Tibial artery (tissue), 4 donors: ENCODE results near the gene TENM3.

Source experiments
- DNase-seq, 2 donors: peaks; one replicate each; pipeline ENCODE4 v3.0.0-alpha.2; 2019
- H3K27ac ChIP-seq, 2 donors: fragments of 200-600 bp; sonication (generic) in 1 of 2; 1 replicate in 1 of 2; 2 replicates in 1 of 2; pipeline ENCODE4 v1.5.1; 2018 to 2019; ENCODE audit warnings: mild to moderate bottlenecking in 1 of 2
- H3K27me3 ChIP-seq, 2 donors: fragments of 200-600 bp; sonication (generic) in 1 of 2; one replicate each; pipeline versions ENCODE4 v1.5.1 to v1.6.0; 2016 to 2019
- H3K36me3 ChIP-seq, 3 donors: fragments of 200-600 bp; sonication (generic) in 2 of 3; one replicate each; pipeline ENCODE4 v1.5.1; 2016 to 2019; ENCODE audit warnings: mild to moderate bottlenecking in 2 of 3
- H3K4me1 ChIP-seq, 4 donors: fragments of 200-600 bp; sonication (generic) in 2 of 4; 1 replicate in 3 of 4; 2 replicates in 1 of 4; pipeline ENCODE4 v1.5.1; 2016 to 2019
- H3K4me3 ChIP-seq, 2 donors: fragments of 200-600 bp; sonication (generic) in 1 of 2; 1 replicate in 1 of 2; 2 replicates in 1 of 2; pipeline ENCODE4 v1.5.1; 2018 to 2019; ENCODE audit warnings: mild to moderate bottlenecking in 2 of 2
- H3K9me3 ChIP-seq, 3 donors: fragments of 200-600 bp; sonication (generic) in 1 of 3; one replicate each; pipeline ENCODE4 v1.5.1; 2016 to 2019
- intact Hi-C: fragments of 100-400 bp; cut with DNase I; formaldehyde crosslinking; loops from one replicate; pipeline ENCODE4 v1.15.0; 2023; ENCODE audit warnings: low total_unique reads
- TF ChIP-seq, protein P1 (sequence below), 2 experiments: fragments of 200-600 bp in 1 of 2; fragments of 450-650 bp in 1 of 2; IDR thresholded peaks; one replicate each; pipeline ENCODE4 v1.5.1; 2017 to 2019; ENCODE audit warnings: antibody characterized with exemption in 2 of 2, mild to moderate bottlenecking in 1 of 2, moderate library complexity in 1 of 2

Gene TENM3

GRCh38 chr4:182227611-182228010 lies 15.6 kb upstream of the TENM3 start:
- DNase-seq: no peak
- intact Hi-C loops: no loop called here
- TF ChIP-seq, protein P1, sequence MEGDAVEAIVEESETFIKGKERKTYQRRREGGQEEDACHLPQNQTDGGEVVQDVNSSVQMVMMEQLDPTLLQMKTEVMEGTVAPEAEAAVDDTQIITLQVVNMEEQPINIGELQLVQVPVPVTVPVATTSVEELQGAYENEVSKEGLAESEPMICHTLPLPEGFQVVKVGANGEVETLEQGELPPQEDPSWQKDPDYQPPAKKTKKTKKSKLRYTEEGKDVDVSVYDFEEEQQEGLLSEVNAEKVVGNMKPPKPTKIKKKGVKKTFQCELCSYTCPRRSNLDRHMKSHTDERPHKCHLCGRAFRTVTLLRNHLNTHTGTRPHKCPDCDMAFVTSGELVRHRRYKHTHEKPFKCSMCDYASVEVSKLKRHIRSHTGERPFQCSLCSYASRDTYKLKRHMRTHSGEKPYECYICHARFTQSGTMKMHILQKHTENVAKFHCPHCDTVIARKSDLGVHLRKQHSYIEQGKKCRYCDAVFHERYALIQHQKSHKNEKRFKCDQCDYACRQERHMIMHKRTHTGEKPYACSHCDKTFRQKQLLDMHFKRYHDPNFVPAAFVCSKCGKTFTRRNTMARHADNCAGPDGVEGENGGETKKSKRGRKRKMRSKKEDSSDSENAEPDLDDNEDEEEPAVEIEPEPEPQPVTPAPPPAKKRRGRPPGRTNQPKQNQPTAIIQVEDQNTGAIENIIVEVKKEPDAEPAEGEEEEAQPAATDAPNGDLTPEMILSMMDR (IDR thresholded peaks at IDR 0.05): no peak

GRCh38 chr4:182228991-182229577 lies 14.1 kb upstream of the TENM3 start:
- no peak overlapping the region for H3K27ac ChIP-seq
- DNase-seq: no peak
- intact Hi-C loops: no loop called here

More at GRCh38 chr4:182227611-182228010, 15.6 kb upstream of the TENM3 start:
- H3K27me3 ChIP-seq: no peaks in the 10 kb centered on the region
- no peak overlapping the region for H3K4me3 ChIP-seq
- H3K36me3 ChIP-seq: no peaks in the 10 kb centered on the region
- no peak overlapping the region for H3K27ac ChIP-seq
- H3K4me1 ChIP-seq: peaks cover 0 to 4% (median 2%) of the 10 kb centered on the region in 4 donors
- no peaks in the 10 kb centered on the region for H3K9me3 ChIP-seq

GRCh38 chr4:182230256-182230655 lies 12.9 kb upstream of the TENM3 start:
- Histone ChIP-seq H3K4me1 (peaks cover 0 to 4% (median 2%) of the 10 kb centered on the region in 4 donors), H3K4me3 (no peak overlapping the region), H3K27me3 (no peaks in the 10 kb centered on the region), H3K36me3 (no peaks in the 10 kb centered on the region), H3K27ac (no peak overlapping the region), H3K9me3 (no peaks in the 10 kb centered on the region)
- TF ChIP-seq, protein P1 (IDR thresholded peaks at IDR 0.05): no peak
- intact Hi-C loops: no loop called here
- no peak for DNase-seq

More at GRCh38 chr4:182228991-182229577, 14.1 kb upstream of the TENM3 start:
- Histone ChIP-seq H3K9me3 (no peaks in the 10 kb centered on the region), H3K27me3 (no peaks in the 10 kb centered on the region), H3K4me3 (no peak overlapping the region), H3K4me1 (peaks cover 0 to 4% (median 2%) of the 10 kb centered on the region in 4 donors), H3K36me3 (no peaks in the 10 kb centered on the region)
- TF ChIP-seq, protein P1 (IDR thresholded peaks at IDR 0.05): no peak

GRCh38 chr4:182231080-182231479 lies 12.1 kb upstream of the TENM3 start:
- H3K4me1 ChIP-seq: peaks cover 0 to 4% (median 2%) of the 10 kb centered on the region in 4 donors
- H3K27ac ChIP-seq: no peak overlapping the region
- no peaks in the 10 kb centered on the region for H3K9me3 ChIP-seq
- no peaks in the 10 kb centered on the region for H3K36me3 ChIP-seq
- no peak for DNase-seq
- intact Hi-C loops: no loop called here
- no peak overlapping the region for H3K4me3 ChIP-seq
- TF ChIP-seq, protein P1 (IDR thresholded peaks at IDR 0.05): no peak
- no peaks in the 10 kb centered on the region for H3K27me3 ChIP-seq

- no peaks in the 10 kb centered on the region for H3K36me3 ChIP-seq
- DNase-seq: no peak
- TF ChIP-seq, protein P1 (IDR thresholded peaks at IDR 0.05): no peak
- H3K4me3 ChIP-seq: no peak overlapping the region
- no peak overlapping the region for H3K27ac ChIP-seq
- peaks cover 0 to 4% (median 2%) of the 10 kb centered on the region in 4 donors for H3K4me1 ChIP-seq
- H3K9me3 ChIP-seq: no peaks in the 10 kb centered on the region
- intact Hi-C loops: no loop called here
- no peaks in the 10 kb centered on the region for H3K27me3 ChIP-seq
These were observed 11.7 kb upstream of the TENM3 start for GRCh38 chr4:182231496-182231895.
